GM23338 (cell line): Measurements from ENCODE around the gene HEMK1. TPM values are rescaled to one million over a fixed set of nuclear protein-coding genes. Genes with fewer than 3 reads are reported as not detected.

Source experiments
- ATAC-seq: fragments of 200-7000 bp; cut with Tn5 transposase; 3 replicates; pipeline ENCODE4 v1.9.1; 2020
- DNase-seq: peaks from one replicate; pipeline ENCODE4 v3.0.0-alpha.2; 2015; ENCODE audit warnings: low spot score
- H2AFZ ChIP-seq: fragments of 200-600 bp; sonication (generic); 2 replicates; pipeline ENCODE4 v1.8.0; 2016; ENCODE audit warnings: antibody characterized with exemption, mild to moderate bottlenecking, moderate library complexity
- H3F3A ChIP-seq: fragments of 200-600 bp; sonication (generic); replicated peaks from 2 replicates; pipeline ENCODE4 v1.8.0; 2017; ENCODE audit warnings: antibody characterized with exemption, mixed run types, low read depth
- H3K27ac ChIP-seq: fragments of 200-600 bp; sonication (generic); 2 replicates; pipeline ENCODE4 v1.6.1; 2016; ENCODE audit warnings: low read depth
- H3K27me3 ChIP-seq: fragments of 200-600 bp; sonication (generic); 2 replicates; pipeline ENCODE4 v1.8.0; 2016; ENCODE audit warnings: mild to moderate bottlenecking, mixed run types, moderate library complexity; ENCODE audit not compliant: insufficient read depth
- H3K36me3 ChIP-seq: fragments of 200-600 bp; sonication (generic); 2 replicates; pipeline ENCODE4 v1.8.0; 2016; ENCODE audit warnings: mild to moderate bottlenecking; ENCODE audit not compliant: insufficient read depth
- H3K4me1 ChIP-seq: fragments of 200-600 bp; sonication (generic); 2 replicates; pipeline ENCODE4 v1.8.0; 2016; ENCODE audit warnings: mild to moderate bottlenecking, moderate library complexity; ENCODE audit not compliant: insufficient read depth
- H3K4me2 ChIP-seq: fragments of 200-600 bp; sonication (generic); 2 replicates; pipeline ENCODE4 v1.7.1; 2017; ENCODE audit warnings: mixed run types
- H3K4me3 ChIP-seq: fragments of 200-600 bp; sonication (generic); 2 replicates; pipeline ENCODE4 v1.6.1; 2016; ENCODE audit warnings: mixed run types
- H3K79me2 ChIP-seq: fragments of 200-600 bp; sonication (generic); replicated peaks from 2 replicates; pipeline ENCODE4 v1.8.0; 2017; ENCODE audit warnings: mild to moderate bottlenecking; ENCODE audit not compliant: insufficient read depth
- H3K9me2 ChIP-seq: fragments of 200-600 bp; sonication (generic); 2 replicates; pipeline ENCODE4 v1.8.0; 2017; ENCODE audit not compliant: insufficient read depth
- H4K20me1 ChIP-seq: fragments of 200-600 bp; sonication (generic); replicated peaks from 2 replicates; pipeline ENCODE4 v1.8.0; 2017; ENCODE audit warnings: mild to moderate bottlenecking; ENCODE audit not compliant: insufficient read depth
- H3K27ac Mint-ChIP-seq: 2 replicates; pipeline ENCODE4 v1.8.0; 2020; ENCODE audit warnings: inconsistent platforms, mild to moderate bottlenecking, moderate library complexity, mixed read lengths
- H3K27me3 Mint-ChIP-seq: 3 replicates; pipeline ENCODE4 v1.8.0; 2022; ENCODE audit warnings: low read depth, mild to moderate bottlenecking, moderate library complexity, mixed read lengths, inconsistent platforms; ENCODE audit not compliant: insufficient read depth, poor library complexity
- H3K36me3 Mint-ChIP-seq: 3 replicates; pipeline ENCODE4 v1.8.0; 2021; ENCODE audit warnings: low read depth, mild to moderate bottlenecking, inconsistent platforms, moderate library complexity, mixed read lengths
- H3K4me1 Mint-ChIP-seq: 3 replicates; pipeline ENCODE4 v1.8.0; 2020; ENCODE audit warnings: mild to moderate bottlenecking, inconsistent platforms, mixed read lengths
- H3K4me3 Mint-ChIP-seq: 3 replicates; pipeline ENCODE4 v1.8.0; 2021; ENCODE audit warnings: moderate library complexity, mild to moderate bottlenecking, inconsistent platforms, mixed read lengths
- H3K9me3 Mint-ChIP-seq: 3 replicates; pipeline ENCODE4 v1.8.0; 2020; ENCODE audit warnings: moderate library complexity, mild to moderate bottlenecking, inconsistent platforms, mixed read lengths
- CREB1 ChIP-seq: fragments of 250-450 bp; sonication (Bioruptor Pico); IDR thresholded peaks from 2 replicates; pipeline ENCODE4 v1.5.0; 2020; ENCODE audit warnings: low read depth, mild to moderate bottlenecking, moderate library complexity
- CTCF ChIP-seq, 2 experiments: fragments of 200-600 bp in 1 of 2; sonication (generic) in 1 of 2; conservative IDR thresholded peaks; 2 replicates each; pipeline versions ENCODE4 v1.5.1 to v1.6.1; 2016 to 2017; ENCODE audit warnings: antibody characterized with exemption in 2 of 2, low read depth in 2 of 2, mild to moderate bottlenecking in 2 of 2, moderate library complexity in 1 of 2
- EZH2 ChIP-seq: fragments of 200-600 bp; sonication (generic); IDR thresholded peaks from one replicate; pipeline ENCODE4 v1.8.0; 2017; ENCODE audit warnings: antibody characterized with exemption, mild to moderate bottlenecking, low read depth; ENCODE audit not compliant: unreplicated experiment
- EZH2phosphoT487 ChIP-seq: fragments of 200-600 bp; sonication (generic); IDR thresholded peaks from one replicate; pipeline ENCODE4 v1.8.1; 2018; ENCODE audit warnings: antibody characterized with exemption; ENCODE audit not compliant: unreplicated experiment
- JUNB ChIP-seq: IDR thresholded peaks from one replicate; pipeline ENCODE4 v1.6.1; 2016; ENCODE audit warnings: antibody characterized with exemption; ENCODE audit not compliant: unreplicated experiment
- NANOG ChIP-seq: IDR thresholded peaks from 2 replicates; pipeline ENCODE4 v1.6.1; 2016; ENCODE audit warnings: antibody characterized with exemption, borderline replicate concordance
- POLR2AphosphoS5 ChIP-seq: IDR thresholded peaks from 2 replicates; pipeline ENCODE4 v1.6.1; 2016; ENCODE audit warnings: antibody characterized with exemption, low read depth
- STAT1 ChIP-seq: IDR thresholded peaks from one replicate; pipeline ENCODE4 v1.6.1; 2016; ENCODE audit warnings: antibody characterized with exemption; ENCODE audit not compliant: unreplicated experiment
- ZNF114 ChIP-seq: fragments of 250-450 bp; sonication (Bioruptor Pico); IDR thresholded peaks from 2 replicates; pipeline ENCODE4 v1.5.0; 2020; ENCODE audit warnings: mild to moderate bottlenecking, moderate library complexity
- ZNF331 ChIP-seq: fragments of 250-450 bp; sonication (Bioruptor Pico); IDR thresholded peaks from 2 replicates; pipeline ENCODE4 v1.5.0; 2020; ENCODE audit warnings: low read depth, mild to moderate bottlenecking, moderate library complexity
- polyA plus RNA-seq: library from polyadenylated mRNA; unstranded; fragments of >200 nt; fragmentation: Nextera tagmentation; extraction: Ambion mirVana; gene quantifications from 2 replicates; pipeline ENCODE4 v1.2.1, GENCODE V29; 2016
- total RNA-seq: library from RNA; depleted of rRNA; stranded (reverse); fragments of >200 nt; shearing (Covaris generic); gene quantifications from 2 replicates; pipeline ENCODE4 v1.2.3, GENCODE V29; 2014
- TF ChIP-seq, protein P1 (sequence below): IDR thresholded peaks from one replicate; pipeline ENCODE4 v1.6.1; 2018; ENCODE audit warnings: antibody characterized with exemption; ENCODE audit not compliant: unreplicated experiment
- TF ChIP-seq, protein P2 (sequence below): IDR thresholded peaks from 2 replicates; pipeline ENCODE4 v1.6.1; 2016; ENCODE audit warnings: antibody characterized with exemption
- TF ChIP-seq, protein P3 (sequence below): fragments of 250-450 bp; sonication (Bioruptor Pico); IDR thresholded peaks from 2 replicates; pipeline ENCODE4 v1.5.0; 2020; ENCODE audit warnings: mild to moderate bottlenecking, moderate library complexity

Gene HEMK1
- total and polyA plus RNA-seq, 2 experiments from 2014 or later = 5.6 to 10.1 TPM

- Histone ChIP-seq H3K4me1 (peaks cover 16% of the 10 kb centered on the region), H3F3A (no peaks in the 10 kb centered on the region; the same call in 1 of the 2 replicates), H4K20me1 (no peaks in the 10 kb centered on the region; the same call in 1 of the 2 replicates), H3K4me3 (no peak overlapping the region), H3K4me2 (peak overlapping the region; percentile 38; the same call in 1 of the 2 replicates), H3K27ac (0 out of 2 replicates have a peak overlapping the region, but pooled peaks have one; percentile 50), H3K36me3 (no peaks in the 10 kb centered on the region), H3K79me2 (peaks cover 26% of the 10 kb centered on the region), H3K27me3 (no peaks in the 10 kb centered on the region), H2AFZ (no peak overlapping the region), H3K9me2 (no peaks in the 10 kb centered on the region)
- Mint-ChIP-seq H3K27ac (peak overlapping the region; percentile 79; the same call in 1 of the 2 replicates), H3K4me1 (peaks cover 43% of the 10 kb centered on the region), H3K4me3 (no peak overlapping the region), H3K27me3 (peaks cover 16% of the 10 kb centered on the region), H3K36me3 (peaks cover 20% of the 10 kb centered on the region), H3K9me3 (no peaks in the 10 kb centered on the region)
- TF ChIP-seq EZH2 (no peak), EZH2phosphoT487 (no peak), CREB1 (CRISPR knock-in tag) (no peak), STAT1 (no peak), ZNF114 (CRISPR knock-in tag) (no peak), ZNF331 (CRISPR knock-in tag) (no peak), POLR2AphosphoS5 (no peak), JUNB (no peak), CTCF (conservative IDR thresholded peaks at IDR 0.05; ENCODE audit: low read depth in 2 of 2) (no peak), NANOG (no peak)
- TF ChIP-seq, protein P1, sequence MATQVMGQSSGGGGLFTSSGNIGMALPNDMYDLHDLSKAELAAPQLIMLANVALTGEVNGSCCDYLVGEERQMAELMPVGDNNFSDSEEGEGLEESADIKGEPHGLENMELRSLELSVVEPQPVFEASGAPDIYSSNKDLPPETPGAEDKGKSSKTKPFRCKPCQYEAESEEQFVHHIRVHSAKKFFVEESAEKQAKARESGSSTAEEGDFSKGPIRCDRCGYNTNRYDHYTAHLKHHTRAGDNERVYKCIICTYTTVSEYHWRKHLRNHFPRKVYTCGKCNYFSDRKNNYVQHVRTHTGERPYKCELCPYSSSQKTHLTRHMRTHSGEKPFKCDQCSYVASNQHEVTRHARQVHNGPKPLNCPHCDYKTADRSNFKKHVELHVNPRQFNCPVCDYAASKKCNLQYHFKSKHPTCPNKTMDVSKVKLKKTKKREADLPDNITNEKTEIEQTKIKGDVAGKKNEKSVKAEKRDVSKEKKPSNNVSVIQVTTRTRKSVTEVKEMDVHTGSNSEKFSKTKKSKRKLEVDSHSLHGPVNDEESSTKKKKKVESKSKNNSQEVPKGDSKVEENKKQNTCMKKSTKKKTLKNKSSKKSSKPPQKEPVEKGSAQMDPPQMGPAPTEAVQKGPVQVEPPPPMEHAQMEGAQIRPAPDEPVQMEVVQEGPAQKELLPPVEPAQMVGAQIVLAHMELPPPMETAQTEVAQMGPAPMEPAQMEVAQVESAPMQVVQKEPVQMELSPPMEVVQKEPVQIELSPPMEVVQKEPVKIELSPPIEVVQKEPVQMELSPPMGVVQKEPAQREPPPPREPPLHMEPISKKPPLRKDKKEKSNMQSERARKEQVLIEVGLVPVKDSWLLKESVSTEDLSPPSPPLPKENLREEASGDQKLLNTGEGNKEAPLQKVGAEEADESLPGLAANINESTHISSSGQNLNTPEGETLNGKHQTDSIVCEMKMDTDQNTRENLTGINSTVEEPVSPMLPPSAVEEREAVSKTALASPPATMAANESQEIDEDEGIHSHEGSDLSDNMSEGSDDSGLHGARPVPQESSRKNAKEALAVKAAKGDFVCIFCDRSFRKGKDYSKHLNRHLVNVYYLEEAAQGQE = no peak
- TF ChIP-seq, protein P2, sequence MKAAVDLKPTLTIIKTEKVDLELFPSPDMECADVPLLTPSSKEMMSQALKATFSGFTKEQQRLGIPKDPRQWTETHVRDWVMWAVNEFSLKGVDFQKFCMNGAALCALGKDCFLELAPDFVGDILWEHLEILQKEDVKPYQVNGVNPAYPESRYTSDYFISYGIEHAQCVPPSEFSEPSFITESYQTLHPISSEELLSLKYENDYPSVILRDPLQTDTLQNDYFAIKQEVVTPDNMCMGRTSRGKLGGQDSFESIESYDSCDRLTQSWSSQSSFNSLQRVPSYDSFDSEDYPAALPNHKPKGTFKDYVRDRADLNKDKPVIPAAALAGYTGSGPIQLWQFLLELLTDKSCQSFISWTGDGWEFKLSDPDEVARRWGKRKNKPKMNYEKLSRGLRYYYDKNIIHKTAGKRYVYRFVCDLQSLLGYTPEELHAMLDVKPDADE = no peak
- TF ChIP-seq, protein P3, sequence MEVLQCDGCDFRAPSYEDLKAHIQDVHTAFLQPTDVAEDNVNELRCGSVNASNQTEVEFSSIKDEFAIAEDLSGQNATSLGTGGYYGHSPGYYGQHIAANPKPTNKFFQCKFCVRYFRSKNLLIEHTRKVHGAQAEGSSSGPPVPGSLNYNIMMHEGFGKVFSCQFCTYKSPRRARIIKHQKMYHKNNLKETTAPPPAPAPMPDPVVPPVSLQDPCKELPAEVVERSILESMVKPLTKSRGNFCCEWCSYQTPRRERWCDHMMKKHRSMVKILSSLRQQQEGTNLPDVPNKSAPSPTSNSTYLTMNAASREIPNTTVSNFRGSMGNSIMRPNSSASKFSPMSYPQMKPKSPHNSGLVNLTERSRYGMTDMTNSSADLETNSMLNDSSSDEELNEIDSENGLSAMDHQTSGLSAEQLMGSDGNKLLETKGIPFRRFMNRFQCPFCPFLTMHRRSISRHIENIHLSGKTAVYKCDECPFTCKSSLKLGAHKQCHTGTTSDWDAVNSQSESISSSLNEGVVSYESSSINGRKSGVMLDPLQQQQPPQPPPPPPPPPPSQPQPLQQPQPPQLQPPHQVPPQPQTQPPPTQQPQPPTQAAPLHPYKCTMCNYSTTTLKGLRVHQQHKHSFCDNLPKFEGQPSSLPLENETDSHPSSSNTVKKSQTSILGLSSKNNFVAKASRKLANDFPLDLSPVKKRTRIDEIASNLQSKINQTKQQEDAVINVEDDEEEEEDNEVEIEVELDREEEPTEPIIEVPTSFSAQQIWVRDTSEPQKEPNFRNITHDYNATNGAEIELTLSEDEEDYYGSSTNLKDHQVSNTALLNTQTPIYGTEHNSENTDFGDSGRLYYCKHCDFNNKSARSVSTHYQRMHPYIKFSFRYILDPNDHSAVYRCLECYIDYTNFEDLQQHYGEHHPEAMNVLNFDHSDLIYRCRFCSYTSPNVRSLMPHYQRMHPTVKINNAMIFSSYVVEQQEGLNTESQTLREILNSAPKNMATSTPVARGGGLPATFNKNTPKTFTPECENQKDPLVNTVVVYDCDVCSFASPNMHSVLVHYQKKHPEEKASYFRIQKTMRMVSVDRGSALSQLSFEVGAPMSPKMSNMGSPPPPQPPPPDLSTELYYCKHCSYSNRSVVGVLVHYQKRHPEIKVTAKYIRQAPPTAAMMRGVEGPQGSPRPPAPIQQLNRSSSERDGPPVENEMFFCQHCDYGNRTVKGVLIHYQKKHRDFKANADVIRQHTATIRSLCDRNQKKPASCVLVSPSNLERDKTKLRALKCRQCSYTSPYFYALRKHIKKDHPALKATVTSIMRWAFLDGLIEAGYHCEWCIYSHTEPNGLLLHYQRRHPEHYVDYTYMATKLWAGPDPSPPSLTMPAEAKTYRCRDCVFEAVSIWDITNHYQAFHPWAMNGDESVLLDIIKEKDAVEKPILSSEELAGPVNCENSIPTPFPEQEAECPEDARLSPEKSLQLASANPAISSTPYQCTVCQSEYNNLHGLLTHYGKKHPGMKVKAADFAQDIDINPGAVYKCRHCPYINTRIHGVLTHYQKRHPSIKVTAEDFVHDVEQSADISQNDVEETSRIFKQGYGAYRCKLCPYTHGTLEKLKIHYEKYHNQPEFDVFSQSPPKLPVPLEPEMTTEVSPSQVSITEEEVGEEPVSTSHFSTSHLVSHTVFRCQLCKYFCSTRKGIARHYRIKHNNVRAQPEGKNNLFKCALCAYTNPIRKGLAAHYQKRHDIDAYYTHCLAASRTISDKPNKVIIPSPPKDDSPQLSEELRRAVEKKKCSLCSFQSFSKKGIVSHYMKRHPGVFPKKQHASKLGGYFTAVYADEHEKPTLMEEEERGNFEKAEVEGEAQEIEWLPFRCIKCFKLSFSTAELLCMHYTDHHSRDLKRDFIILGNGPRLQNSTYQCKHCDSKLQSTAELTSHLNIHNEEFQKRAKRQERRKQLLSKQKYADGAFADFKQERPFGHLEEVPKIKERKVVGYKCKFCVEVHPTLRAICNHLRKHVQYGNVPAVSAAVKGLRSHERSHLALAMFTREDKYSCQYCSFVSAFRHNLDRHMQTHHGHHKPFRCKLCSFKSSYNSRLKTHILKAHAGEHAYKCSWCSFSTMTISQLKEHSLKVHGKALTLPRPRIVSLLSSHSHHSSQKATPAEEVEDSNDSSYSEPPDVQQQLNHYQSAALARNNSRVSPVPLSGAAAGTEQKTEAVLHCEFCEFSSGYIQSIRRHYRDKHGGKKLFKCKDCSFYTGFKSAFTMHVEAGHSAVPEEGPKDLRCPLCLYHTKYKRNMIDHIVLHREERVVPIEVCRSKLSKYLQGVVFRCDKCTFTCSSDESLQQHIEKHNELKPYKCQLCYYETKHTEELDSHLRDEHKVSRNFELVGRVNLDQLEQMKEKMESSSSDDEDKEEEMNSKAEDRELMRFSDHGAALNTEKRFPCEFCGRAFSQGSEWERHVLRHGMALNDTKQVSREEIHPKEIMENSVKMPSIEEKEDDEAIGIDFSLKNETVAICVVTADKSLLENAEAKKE (CRISPR knock-in tag) = no peak
- ATAC-seq (peak; percentile 20), DNase-seq (peak; percentile 17)
These were observed 56.2 kb downstream of the HEMK1 start for GRCh38 chr3:50625231-50626182.
